T-helper 2 cell treated with Interferon-gamma antibody and Interleukin-4, amounts not matched to agents 100 ng/mL and 5 ng/mL, for 36 hours (primary cell): ENCODE data around the gene PRG2. TPM values are rescaled to one million over a fixed set of nuclear protein-coding genes. Genes with fewer than 3 reads are reported as not detected.

Source experiments
- intact Hi-C: fragments of 100-400 bp; cut with micrococcal nuclease; formaldehyde crosslinking; loops from one replicate; pipeline ENCODE4 v1.15.1; 2023
- total RNA-seq: library from RNA; stranded (reverse); gene quantifications from 2 replicates; pipeline ENCODE4 v1.2.3, GENCODE V29; 2022

PRG2 gene
- total RNA-seq, 1 donor from 2014 or later = 0.45 TPM

DNA sequence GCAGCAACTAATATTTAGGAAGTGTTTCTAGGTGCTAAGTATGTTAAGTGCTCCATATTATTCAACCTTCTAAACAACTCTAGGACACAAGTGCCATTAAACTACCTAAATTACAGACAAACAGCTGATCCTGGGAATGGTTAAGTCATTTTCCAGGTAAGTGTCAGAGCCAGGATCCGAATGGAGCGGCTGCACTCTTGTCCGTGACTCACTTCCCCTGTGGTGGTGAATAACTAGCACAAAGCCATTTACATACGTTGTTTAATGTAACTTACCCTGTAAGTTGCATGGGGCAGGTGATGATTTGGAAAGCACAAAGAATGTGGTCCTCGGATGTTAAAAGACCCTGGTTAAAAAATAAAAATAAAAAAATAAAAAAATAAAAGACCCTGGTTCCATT is 8.8 kb upstream of the PRG2 start:
- intact Hi-C loops = no loop called here

- intact Hi-C loops = no loop called here
Measured at GRCh38 chr11:57397394-57397990, 7.0 kb upstream of the PRG2 start.

DNA sequence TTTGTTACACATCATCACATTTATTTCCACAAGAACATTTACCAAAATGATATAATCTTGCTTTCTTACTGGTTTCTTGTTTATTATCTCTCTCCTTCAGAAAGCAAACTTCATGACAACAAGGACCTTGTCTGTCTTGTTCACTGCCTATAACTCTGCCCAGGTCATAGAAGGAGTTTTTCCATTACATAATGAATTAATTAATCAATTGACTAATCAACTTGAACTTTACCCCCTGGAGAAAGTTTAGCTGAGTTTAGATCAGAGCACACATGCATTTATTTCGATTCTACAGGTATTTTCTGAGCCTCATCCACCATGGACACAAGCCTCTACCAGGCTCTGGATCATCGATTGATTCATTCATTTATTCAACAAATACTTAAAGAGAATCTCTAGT is 6.3 kb upstream of the PRG2 start:
- intact Hi-C loops = no loop called here

DNA sequence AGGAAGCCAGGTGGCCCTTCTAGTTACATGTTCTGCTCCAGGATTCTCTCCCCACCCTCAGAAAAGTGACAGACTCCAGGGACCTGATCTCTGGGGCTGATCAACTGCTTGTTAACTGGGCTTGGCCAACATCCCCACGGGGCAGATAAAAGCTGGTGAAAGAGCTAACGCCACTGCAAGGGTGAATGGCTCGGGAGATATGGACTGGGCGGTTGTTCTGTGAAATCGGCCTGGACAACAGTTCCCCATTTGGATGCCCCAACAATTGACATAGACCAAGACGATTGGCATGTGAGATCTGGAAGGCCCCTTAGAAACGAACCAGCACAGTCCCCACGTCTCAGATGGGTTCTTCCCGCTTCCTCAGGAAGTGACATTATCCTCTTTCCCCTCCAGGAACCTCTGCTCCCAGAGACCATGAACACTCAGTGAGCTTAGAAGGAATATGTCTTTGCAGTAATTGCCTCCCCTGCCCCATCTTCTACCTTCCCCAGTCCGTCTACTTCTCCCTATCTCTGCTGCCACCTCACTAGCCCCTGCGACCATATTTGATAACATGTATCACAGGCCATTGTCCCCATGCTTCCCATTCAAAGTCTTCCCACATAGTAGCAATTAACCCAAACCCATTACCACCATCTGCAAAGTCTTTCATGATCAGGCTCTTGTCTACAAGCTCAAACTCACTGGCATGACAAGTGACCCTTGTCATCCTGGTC is 5.6 kb upstream of the PRG2 start:
- intact Hi-C loops = no loop called here

DNA sequence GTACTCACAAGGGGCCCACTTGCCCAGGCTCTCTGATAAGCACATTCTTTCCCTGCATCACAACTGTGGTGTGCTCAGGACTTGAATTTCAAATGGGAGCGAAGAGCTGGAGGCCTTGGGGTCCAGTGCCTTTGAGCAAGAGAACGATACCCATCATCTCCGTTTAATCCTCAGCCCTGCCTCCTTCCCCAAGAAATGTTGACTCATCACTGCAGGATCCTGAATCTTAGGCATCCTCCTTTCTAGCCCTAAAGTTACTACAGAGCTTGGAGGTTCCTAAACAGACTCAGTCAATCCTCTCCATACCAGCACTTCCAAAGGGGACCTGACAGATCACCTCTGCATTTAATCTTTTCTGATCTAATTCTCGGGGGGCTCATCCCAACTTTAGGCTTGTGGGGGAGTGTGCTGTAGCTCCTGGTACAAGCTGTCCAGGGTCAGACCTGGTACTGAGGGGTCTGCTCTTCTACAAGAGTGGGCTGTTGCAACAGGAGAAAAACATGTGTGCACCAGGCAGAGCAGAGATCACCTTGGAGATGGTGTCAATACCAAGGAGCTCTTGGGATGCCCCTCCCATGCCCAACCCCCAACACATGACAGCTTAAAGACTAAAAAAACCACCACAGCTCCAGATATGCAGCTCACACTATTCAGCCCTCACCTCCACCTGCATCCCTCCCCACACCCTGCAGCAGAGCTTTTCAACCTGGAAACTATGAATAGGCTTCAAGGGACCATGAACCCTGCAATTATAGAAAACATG is 3.9 kb upstream of the PRG2 start:
- intact Hi-C loops = no loop called here

GRCh38 chr11:57392763-57393105 is 2.3 kb upstream of the PRG2 start:
- intact Hi-C loops = no loop called here

GRCh38 chr11:57392066-57392762 is 1.8 kb upstream of the PRG2 start:
- intact Hi-C loops = no loop called here

GRCh38 chr11:57391539-57391938 is 1.1 kb upstream of the PRG2 start:
- intact Hi-C loops = no loop called here

DNA sequence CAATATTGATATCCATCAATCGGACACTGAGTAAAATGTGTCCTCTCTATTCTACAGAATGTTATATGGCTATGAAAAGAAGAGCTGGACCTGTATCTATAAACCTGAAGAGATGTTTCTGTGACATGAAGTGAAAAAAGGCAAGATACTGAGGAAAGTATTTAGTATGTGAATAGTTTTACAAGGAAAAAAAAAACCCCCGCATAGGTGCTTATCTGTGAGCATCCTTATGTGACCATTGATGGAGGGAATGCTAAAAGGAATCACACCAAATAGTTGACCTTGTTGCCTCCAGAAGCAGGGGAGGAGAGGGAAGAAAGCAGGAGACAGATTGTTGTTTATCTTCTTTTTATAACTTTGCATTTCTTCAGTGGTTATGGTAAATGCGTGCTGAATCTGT is 661 bp upstream of the PRG2 start:
- intact Hi-C loops = no loop called here

- intact Hi-C loops = no loop called here
Measured at GRCh38 chr11:57387289-57388030, 3.0 kb downstream of the PRG2 start.

GRCh38 chr11:57386178-57386940 is 4.1 kb downstream of the PRG2 start:
- intact Hi-C loops = no loop called here

DNA sequence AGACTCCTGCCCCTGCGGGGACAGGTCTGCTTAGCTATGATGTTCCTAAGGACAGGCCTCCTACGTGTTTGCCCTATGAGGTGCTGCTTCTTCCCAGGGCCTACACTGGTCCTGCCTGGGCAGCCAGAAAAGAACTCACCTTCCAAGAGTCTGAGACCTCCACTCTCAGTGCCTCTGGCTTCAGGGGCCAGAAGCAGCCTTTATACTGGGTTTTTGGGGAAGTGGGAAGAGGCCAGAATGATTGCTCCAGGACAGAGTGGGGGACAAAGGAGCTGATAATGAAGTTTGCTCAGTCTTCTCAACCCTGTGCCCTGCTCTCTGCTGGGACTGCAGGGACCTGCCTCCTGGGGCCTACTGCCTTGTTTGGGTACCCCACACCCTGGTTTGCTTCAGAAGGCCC is 9.5 kb downstream of the PRG2 start, which contains the start of gene PRG3:
PRG3 (minus strand) TSS at position 176 of the 400 bp plus-strand sequence. CDS start 442 bp downstream, outside the sequence.
- intact Hi-C loops = no loop called here

- intact Hi-C loops = no loop called here
Measured at GRCh38 chr11:57379732-57380131, 10.7 kb downstream of the PRG2 start.

- intact Hi-C loops = no loop called here
Measured at GRCh38 chr11:57378186-57378585, 12.3 kb downstream of the PRG2 start.

- intact Hi-C loops = no loop called here
Measured at GRCh38 chr11:57377107-57377506, 13.3 kb downstream of the PRG2 start.

DNA sequence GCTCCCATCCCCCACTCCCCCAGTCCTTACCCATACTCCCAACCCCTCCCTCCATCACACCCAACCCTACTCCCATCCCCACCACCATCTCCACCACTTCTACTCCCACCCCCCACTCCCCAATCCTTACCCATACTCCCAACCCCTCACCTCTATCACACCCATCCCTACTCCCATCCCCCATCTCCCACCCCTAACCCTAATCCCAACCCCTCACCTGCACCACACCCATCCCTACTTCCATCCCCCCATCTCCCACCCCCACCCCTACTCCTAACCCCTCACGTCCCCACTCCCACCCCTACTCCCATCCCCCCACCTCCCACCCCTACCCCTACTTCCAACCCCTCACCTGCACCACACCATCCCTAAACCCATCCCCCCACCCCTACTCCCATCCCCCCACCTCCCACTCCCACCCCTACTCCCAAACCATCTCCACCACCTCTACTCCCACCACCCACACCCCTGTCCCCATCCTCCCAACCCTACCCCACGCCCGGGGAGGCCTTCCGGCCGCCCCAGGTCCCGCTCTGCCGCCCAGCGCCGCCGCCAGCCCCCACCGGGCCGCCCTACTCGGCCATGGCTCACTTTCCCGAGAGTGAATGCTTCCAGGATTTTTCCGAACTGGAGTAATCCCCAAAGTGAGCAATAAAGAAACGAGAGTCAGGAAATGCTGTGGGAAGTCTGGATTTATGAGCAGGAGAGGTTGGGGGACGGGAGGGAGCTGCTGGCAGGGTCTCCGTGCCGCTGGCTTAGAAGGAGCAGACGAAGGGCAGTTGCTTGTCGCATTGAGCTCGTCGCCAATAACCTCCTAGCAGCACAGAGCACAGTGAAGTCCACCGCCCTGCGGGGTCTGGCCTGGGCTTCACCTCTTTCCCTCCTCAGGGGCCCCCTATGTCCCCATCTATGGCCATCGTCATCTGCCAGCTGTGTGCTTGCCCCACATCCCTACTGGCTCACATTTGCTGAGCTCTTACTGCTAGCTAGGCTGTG is 14.1 kb downstream of the PRG2 start:
- intact Hi-C loops = no loop called here

DNA sequence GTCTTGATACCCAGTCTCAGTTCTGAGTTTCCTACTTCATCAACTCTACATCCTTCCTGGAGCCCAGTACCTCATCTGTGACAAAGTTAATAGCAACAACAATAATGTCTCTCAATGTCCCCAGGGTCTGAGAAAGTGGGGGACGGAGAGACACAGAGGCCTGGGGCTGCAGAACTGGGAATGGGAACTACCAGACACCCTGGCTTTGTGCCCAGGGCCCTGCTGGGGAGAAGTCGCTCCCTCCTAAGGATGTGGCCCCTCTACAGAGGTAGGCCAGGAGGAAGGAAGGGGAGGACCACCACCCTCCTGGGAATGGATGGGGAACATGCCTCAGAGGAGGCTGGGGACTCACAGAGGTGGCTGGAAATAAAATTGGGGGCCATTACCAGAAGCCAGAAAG is 15.0 kb downstream of the PRG2 start:
- intact Hi-C loops = no loop called here

DNA sequence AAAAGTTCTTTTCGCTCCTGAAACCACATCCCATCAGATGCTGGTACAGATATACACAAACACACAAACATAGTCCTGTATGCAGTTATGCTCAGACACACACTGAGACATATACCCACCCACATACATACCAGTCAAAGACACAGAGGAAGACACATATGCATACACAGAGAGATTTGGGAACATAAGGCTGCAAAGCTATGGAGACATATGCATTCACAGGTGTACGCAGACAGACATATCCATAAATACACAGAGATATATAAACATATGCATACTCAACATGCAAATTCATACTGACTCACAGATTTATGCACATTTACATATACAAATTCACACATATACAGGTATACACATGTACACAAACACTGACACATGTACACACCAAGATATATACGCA is 15.5 kb downstream of the PRG2 start:
- intact Hi-C loops = no loop called here

DNA sequence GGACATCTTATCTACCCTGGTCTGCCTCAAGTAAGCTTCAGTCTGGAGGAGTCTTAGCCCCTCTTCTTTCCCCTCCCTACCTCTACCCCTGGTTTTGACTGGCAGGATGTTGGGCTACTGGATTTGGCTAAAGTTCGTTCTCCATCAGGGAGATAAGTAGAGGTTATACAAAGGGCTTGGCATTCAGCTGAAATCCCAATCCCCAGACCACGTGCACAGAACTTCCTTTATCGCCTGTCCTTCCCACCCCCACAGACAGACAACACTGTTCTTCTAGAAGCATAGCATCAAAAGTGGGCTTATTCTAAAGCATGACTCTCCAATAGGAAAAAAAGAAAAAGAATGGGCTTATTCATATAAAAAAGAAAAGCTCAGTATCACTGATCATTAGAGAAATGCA is 17.3 kb downstream of the PRG2 start:
- intact Hi-C loops = no loop called here
